HepG2 (cell line): ENCODE data around the gene CFAP61.

Source experiments
- RNF2 ChIP-seq: fragments of 450-650 bp; conservative IDR thresholded peaks from 2 replicates; pipeline ENCODE4 v1.6.1; 2016; ENCODE audit warnings: low read depth
- TF ChIP-seq, protein P1 (sequence below): sonication (generic); formaldehyde crosslinking; IDR thresholded peaks from 2 replicates; pipeline ENCODE4 v1.8.1; 2023; ENCODE audit warnings: mild to moderate bottlenecking, moderate library complexity, missing genetic modification reagents
- TF ChIP-seq, protein P2 (sequence below): sonication (generic); formaldehyde crosslinking; IDR thresholded peaks from 2 replicates; pipeline ENCODE4 v1.5.0; 2020; ENCODE audit warnings: mild to moderate bottlenecking, missing genetic modification reagents, moderate library complexity

DNA sequence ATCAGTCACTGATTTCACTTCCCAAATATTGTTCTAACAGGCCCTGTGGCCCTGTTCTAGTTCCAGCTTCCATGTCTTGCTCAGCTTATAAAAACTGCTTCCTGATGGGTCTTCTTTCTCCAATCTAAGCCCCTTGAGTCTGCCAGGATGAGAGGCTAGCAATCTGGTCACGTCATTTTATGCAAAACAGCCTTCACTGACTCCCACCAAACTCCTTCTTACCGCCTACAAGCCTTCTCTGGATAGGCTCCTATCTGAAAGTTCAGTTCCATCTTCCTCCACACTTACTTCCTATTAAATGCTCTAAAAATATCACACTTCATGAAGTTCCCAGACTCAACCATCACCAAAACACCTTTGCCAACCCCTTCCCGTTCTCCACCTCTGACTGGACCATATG, 15.6 kb upstream of the CFAP61 start:
- TF ChIP-seq, protein P1, sequence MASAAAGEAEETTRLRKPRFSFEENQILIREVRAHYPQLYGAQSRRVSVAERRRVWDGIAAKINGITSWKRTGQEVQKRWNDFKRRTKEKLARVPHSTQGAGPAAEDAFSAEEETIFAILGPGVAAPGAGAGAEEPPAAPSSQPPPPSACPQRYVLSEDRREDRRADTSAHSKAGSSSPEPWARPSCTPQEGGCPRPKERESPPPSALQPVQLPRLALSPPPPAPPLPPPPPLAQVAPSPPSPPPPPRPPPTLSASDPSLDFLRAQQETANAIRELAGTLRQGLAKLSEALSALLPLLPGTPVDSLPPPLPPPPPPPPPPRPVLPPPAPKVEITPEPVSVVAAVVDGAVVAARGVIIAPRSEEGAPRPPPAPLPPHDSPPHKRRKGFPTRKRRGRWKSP = no peak
- TF ChIP-seq RNF2 = no peak
- TF ChIP-seq, protein P2, sequence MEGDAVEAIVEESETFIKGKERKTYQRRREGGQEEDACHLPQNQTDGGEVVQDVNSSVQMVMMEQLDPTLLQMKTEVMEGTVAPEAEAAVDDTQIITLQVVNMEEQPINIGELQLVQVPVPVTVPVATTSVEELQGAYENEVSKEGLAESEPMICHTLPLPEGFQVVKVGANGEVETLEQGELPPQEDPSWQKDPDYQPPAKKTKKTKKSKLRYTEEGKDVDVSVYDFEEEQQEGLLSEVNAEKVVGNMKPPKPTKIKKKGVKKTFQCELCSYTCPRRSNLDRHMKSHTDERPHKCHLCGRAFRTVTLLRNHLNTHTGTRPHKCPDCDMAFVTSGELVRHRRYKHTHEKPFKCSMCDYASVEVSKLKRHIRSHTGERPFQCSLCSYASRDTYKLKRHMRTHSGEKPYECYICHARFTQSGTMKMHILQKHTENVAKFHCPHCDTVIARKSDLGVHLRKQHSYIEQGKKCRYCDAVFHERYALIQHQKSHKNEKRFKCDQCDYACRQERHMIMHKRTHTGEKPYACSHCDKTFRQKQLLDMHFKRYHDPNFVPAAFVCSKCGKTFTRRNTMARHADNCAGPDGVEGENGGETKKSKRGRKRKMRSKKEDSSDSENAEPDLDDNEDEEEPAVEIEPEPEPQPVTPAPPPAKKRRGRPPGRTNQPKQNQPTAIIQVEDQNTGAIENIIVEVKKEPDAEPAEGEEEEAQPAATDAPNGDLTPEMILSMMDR = no peak
